Activated CD4-positive, alpha-beta memory T cell treated with anti-CD3 and anti-CD28 coated beads, Interleukin-2, amount 10 ng/mL, durations not matched to agents 7 days and 5 days (primary cell): ENCODE results near the gene RNU6-7. TPM values are rescaled to one million over a fixed set of nuclear protein-coding genes. Genes with fewer than 3 reads are reported as not detected.

Source experiments
- CTCF ChIA-PET: fragments of 350-600 bp; sonication (Branson Sonifier 250); formaldehyde crosslinking; loops from one replicate; lab custom pipeline; 2021; ENCODE audit warnings: antibody characterized with exemption, inconsistent platforms; lab: Charles Lee
- POLR2A ChIA-PET: fragments of 350-600 bp; sonication (Branson Sonifier 250); formaldehyde crosslinking; loops from one replicate; lab custom pipeline; 2021; ENCODE audit warnings: antibody characterized with exemption; lab: Charles Lee
- DNase-seq: peaks from one replicate; pipeline ENCODE4 v3.0.0-alpha.2; 2020
- H3K27ac Mint-ChIP-seq: one replicate; pipeline ENCODE4 v1.8.0; 2021; ENCODE audit warnings: mild to moderate bottlenecking, mixed read lengths
- H3K27me3 Mint-ChIP-seq: one replicate; pipeline ENCODE4 v1.8.0; 2021; ENCODE audit warnings: mixed read lengths
- H3K36me3 Mint-ChIP-seq: one replicate; pipeline ENCODE4 v1.8.0; 2021; ENCODE audit warnings: low read depth, mixed read lengths
- H3K4me1 Mint-ChIP-seq: one replicate; pipeline ENCODE4 v1.8.0; 2021; ENCODE audit warnings: mixed read lengths
- H3K4me3 Mint-ChIP-seq: one replicate; pipeline ENCODE4 v1.8.0; 2021; ENCODE audit warnings: mild to moderate bottlenecking, mixed read lengths
- H3K9me3 Mint-ChIP-seq: one replicate; pipeline ENCODE4 v1.8.0; 2021; ENCODE audit warnings: mixed read lengths
- total RNA-seq, 2 experiments: library from RNA; stranded (reverse); gene quantifications; one replicate each; pipeline ENCODE4 v1.2.3, GENCODE V29; 2021

RNU6-7 gene
- total RNA-seq, result not detected

DNA sequence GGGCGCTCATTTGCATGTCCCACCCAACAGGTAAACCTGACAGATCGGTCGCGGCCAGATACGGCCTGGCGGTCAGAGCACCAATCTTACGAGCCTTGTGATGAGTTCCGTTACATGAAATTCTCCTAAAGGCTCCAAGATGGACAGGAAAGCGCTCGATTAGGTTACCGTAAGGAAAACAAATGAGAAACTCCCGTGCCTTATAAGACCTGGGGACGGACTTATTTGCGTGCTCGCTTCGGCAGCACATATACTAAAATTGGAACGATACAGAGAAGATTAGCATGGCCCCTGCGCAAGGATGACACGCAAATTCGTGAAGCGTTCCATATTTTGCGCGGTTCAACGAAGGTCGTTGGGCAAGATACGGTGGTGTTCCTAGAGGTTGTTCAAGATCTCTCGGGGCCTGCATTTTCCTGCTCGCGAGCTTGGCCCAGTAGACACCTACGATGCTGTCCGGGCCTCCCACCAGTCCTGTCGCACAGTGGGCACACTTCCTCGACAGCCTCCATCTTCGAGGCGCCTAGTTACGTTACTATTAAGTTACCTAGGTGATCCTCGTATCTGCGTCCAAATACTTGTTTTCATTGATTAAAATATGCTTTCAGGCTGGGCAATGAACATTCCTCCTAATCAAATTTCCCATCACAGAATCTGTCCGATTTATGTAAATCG is at the start of gene RNU6-7:
Gene RNU6-7 (plus strand): TSS at position 230 of the 675 bp plus-strand sequence.
- Mint-ChIP-seq H3K9me3 (no peaks in the 10 kb centered on the region), H3K27me3 (peaks cover 12% of the 10 kb centered on the region), H3K36me3 (peaks cover 4% of the 10 kb centered on the region), H3K4me3 (peak within 1 kb of the TSS; percentile 77), H3K4me1 (peaks cover 44% of the 10 kb centered on the region), H3K27ac (peak within 1 kb of the TSS; percentile 87)
- DNase-seq, result peak; percentile 32
- CTCF ChIA-PET, result no interaction called here
- POLR2A ChIA-PET, result interaction anchor here (1.5 to 1.7 kb wide), 2 partner anchors 124 to 128 kb away, joined by 4 to 5 read pairs; no protein-coding TSS in a partner anchor

GRCh38 chr14:32166029-32166428 is 35.8 kb upstream of the RNU6-7 start:
- peaks cover 2% of the 10 kb centered on the region for H3K36me3 Mint-ChIP-seq
- no peak overlapping the region for H3K27ac Mint-ChIP-seq
- H3K9me3 Mint-ChIP-seq, result no peaks in the 10 kb centered on the region
- no peak for DNase-seq
- H3K27me3 Mint-ChIP-seq, result no peaks in the 10 kb centered on the region
- CTCF ChIA-PET, result no interaction called here
- POLR2A ChIA-PET, result no interaction called here
- no peak overlapping the region for H3K4me3 Mint-ChIP-seq
- no peaks in the 10 kb centered on the region for H3K4me1 Mint-ChIP-seq

- no peak for DNase-seq
- ChIA-PET CTCF (no interaction called here), POLR2A (no interaction called here)
- Mint-ChIP-seq H3K4me1 (no peaks in the 10 kb centered on the region), H3K27ac (no peak overlapping the region), H3K36me3 (no peaks in the 10 kb centered on the region), H3K9me3 (no peaks in the 10 kb centered on the region), H3K4me3 (no peak overlapping the region), H3K27me3 (no peaks in the 10 kb centered on the region)
Measured at GRCh38 chr14:32166924-32167323, 34.9 kb upstream of the RNU6-7 start.

GRCh38 chr14:32167907-32168306 is 33.9 kb upstream of the RNU6-7 start:
- ChIA-PET CTCF (no interaction called here), POLR2A (no interaction called here)
- H3K36me3 Mint-ChIP-seq, result no peaks in the 10 kb centered on the region
- H3K27me3 Mint-ChIP-seq, result no peaks in the 10 kb centered on the region
- no peaks in the 10 kb centered on the region for H3K4me1 Mint-ChIP-seq
- no peak overlapping the region for H3K27ac Mint-ChIP-seq
- no peak overlapping the region for H3K4me3 Mint-ChIP-seq
- no peaks in the 10 kb centered on the region for H3K9me3 Mint-ChIP-seq
- DNase-seq, result no peak

DNA sequence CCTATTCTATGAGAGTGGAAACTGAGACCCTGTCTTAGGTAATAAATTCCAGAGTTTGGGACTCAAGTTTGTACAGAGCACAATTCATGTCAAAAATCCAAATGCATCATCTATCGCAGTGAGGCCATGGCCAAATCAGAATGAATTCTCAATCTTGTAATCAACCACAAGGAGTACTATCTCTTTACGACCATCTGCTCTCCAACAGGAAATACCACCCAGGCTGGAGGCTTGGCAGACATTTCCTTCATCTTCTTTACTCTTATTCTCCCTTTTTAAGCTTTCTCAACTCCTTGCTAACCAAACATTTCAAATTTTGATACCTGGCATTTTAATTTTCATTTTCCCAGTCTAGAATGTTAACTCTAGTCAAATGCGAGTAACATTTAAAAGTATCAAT is 32.7 kb upstream of the RNU6-7 start:
- Mint-ChIP-seq H3K36me3 (no peaks in the 10 kb centered on the region), H3K4me1 (no peaks in the 10 kb centered on the region), H3K4me3 (no peak overlapping the region), H3K27me3 (no peaks in the 10 kb centered on the region), H3K27ac (no peak overlapping the region), H3K9me3 (no peaks in the 10 kb centered on the region)
- CTCF ChIA-PET, result no interaction called here
- DNase-seq, result no peak
- POLR2A ChIA-PET, result no interaction called here

- DNase-seq, result no peak
- H3K27me3 Mint-ChIP-seq, result no peaks in the 10 kb centered on the region
- no peaks in the 10 kb centered on the region for H3K36me3 Mint-ChIP-seq
- CTCF ChIA-PET, result no interaction called here
- no peaks in the 10 kb centered on the region for H3K4me1 Mint-ChIP-seq
- H3K4me3 Mint-ChIP-seq, result no peak overlapping the region
- no peaks in the 10 kb centered on the region for H3K9me3 Mint-ChIP-seq
- POLR2A ChIA-PET, result no interaction called here
- no peak overlapping the region for H3K27ac Mint-ChIP-seq
Measured at GRCh38 chr14:32171469-32171868, 30.4 kb upstream of the RNU6-7 start.

GRCh38 chr14:32183151-32184058 is 18.4 kb upstream of the RNU6-7 start:
- H3K27me3 Mint-ChIP-seq, result peaks cover 5% of the 10 kb centered on the region
- ChIA-PET POLR2A (no interaction called here), CTCF (interaction anchor here (1.3 kb wide), 1 partner anchor 110 kb away, joined by 3 read pairs; no protein-coding TSS in a partner anchor)
- H3K4me1 Mint-ChIP-seq, result peaks cover 3% of the 10 kb centered on the region
- H3K4me3 Mint-ChIP-seq, result no peak overlapping the region
- H3K36me3 Mint-ChIP-seq, result no peaks in the 10 kb centered on the region
- no peak overlapping the region for H3K27ac Mint-ChIP-seq
- peaks cover 15% of the 10 kb centered on the region for H3K9me3 Mint-ChIP-seq
- no peak for DNase-seq

DNA sequence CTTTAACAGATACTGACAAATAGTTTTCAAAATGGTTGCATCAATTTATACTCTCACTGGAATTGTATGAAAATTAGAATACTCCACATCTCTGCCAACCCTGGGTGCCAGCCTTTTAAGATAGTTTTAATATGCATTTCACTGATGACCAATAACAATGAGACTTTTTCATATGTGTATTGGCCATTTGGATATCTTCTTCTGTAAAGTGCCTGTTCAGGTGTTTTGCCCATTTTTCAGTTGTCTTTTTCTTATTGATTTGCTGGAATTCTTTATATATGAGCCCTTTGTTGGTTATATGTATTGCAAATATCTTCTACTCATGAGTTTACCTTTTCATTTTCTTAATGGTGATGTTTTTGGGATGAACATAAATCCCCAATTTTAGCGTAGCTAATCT is 16.7 kb upstream of the RNU6-7 start:
- peaks cover 11% of the 10 kb centered on the region for H3K9me3 Mint-ChIP-seq
- CTCF ChIA-PET, result interaction anchor here (1.3 kb wide), 1 partner anchor 112 kb away, joined by 3 read pairs; no protein-coding TSS in a partner anchor
- H3K36me3 Mint-ChIP-seq, result no peaks in the 10 kb centered on the region
- H3K27me3 Mint-ChIP-seq, result peaks cover 5% of the 10 kb centered on the region
- DNase-seq, result no peak
- no peak overlapping the region for H3K4me3 Mint-ChIP-seq
- no peak overlapping the region for H3K27ac Mint-ChIP-seq
- H3K4me1 Mint-ChIP-seq, result peaks cover 3% of the 10 kb centered on the region
- POLR2A ChIA-PET, result no interaction called here

DNA sequence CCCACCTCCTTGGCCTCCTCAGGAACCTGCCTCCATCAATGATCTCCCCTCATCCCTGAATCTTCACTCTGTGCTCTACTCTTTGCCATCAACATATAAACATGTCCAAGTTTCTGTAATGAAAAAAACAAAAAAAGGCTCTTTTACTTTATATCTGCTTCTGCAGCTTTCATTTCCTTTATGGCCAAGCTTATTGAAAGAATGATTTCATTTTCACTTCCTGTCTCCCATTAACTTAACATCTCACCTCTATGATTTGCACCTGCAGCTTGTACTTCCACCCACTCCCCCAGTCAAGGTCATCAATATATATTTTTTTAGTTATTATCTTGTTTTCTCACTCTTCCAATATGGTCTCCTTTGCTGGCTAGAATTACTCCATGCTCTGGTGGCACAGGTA is 15.6 kb upstream of the RNU6-7 start:
- CTCF ChIA-PET, result no interaction called here
- Mint-ChIP-seq H3K4me3 (no peak overlapping the region), H3K27ac (no peak overlapping the region), H3K4me1 (peaks cover 3% of the 10 kb centered on the region), H3K27me3 (no peaks in the 10 kb centered on the region), H3K36me3 (no peaks in the 10 kb centered on the region), H3K9me3 (peaks cover 9% of the 10 kb centered on the region)
- no peak for DNase-seq
- POLR2A ChIA-PET, result no interaction called here

DNA sequence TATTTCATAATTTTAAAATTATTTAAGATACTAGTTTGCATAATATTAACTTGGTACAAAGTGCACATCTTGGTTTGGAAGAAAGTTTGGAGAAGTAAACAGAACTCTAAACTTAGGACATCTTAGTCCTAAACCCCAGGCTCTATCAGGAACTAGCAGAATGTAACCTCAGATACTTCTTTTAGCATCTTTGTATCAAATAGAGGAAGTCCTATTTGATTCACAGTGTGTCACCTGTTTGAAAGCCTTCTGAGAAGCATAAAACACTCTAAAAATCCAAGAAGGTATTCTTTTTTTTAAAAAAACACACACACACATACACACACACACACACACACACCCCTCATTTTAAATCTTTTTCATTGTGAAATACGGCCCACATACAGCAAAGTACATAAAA is 12.0 kb upstream of the RNU6-7 start:
- POLR2A ChIA-PET, result no interaction called here
- Mint-ChIP-seq H3K4me3 (no peak overlapping the region), H3K36me3 (no peaks in the 10 kb centered on the region), H3K4me1 (peaks cover 5% of the 10 kb centered on the region), H3K27me3 (peaks cover 2% of the 10 kb centered on the region), H3K9me3 (peaks cover 9% of the 10 kb centered on the region), H3K27ac (no peak overlapping the region)
- CTCF ChIA-PET, result no interaction called here
- DNase-seq, result no peak

DNA sequence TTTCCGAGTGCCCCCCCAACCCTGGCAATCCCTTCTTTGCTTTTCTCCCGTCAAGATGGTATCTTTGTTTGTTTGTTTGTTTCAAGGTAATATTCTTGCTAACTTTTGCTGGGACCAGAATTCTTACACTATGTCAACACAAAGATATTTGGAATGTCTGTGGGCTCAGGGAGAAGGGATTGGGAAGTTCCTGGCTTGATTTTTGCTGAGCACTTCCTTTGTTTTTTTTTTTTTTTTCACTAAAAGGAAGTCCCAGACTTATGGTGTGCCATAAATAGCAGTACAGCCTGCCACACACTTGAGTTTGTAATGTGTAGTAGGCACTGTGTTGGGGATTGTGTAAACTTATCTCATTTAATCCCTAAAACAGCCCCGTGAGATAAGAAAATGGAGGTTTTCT is 11.2 kb upstream of the RNU6-7 start:
- peaks cover 2% of the 10 kb centered on the region for H3K27me3 Mint-ChIP-seq
- ChIA-PET CTCF (no interaction called here), POLR2A (no interaction called here)
- no peaks in the 10 kb centered on the region for H3K36me3 Mint-ChIP-seq
- no peak for DNase-seq
- peaks cover 4% of the 10 kb centered on the region for H3K9me3 Mint-ChIP-seq
- no peak overlapping the region for H3K4me3 Mint-ChIP-seq
- H3K4me1 Mint-ChIP-seq, result peaks cover 5% of the 10 kb centered on the region
- no peak overlapping the region for H3K27ac Mint-ChIP-seq

- H3K27ac Mint-ChIP-seq, result no peak overlapping the region
- no peak for DNase-seq
- no peaks in the 10 kb centered on the region for H3K9me3 Mint-ChIP-seq
- H3K27me3 Mint-ChIP-seq, result peaks cover 4% of the 10 kb centered on the region
- no peak overlapping the region for H3K4me3 Mint-ChIP-seq
- ChIA-PET CTCF (no interaction called here), POLR2A (no interaction called here)
- no peaks in the 10 kb centered on the region for H3K36me3 Mint-ChIP-seq
- peaks cover 2% of the 10 kb centered on the region for H3K4me1 Mint-ChIP-seq
Measured at GRCh38 chr14:32192712-32193373, 9.0 kb upstream of the RNU6-7 start.

GRCh38 chr14:32193532-32193931 is 8.3 kb upstream of the RNU6-7 start:
- no peak overlapping the region for H3K27ac Mint-ChIP-seq
- H3K9me3 Mint-ChIP-seq, result no peaks in the 10 kb centered on the region
- ChIA-PET CTCF (no interaction called here), POLR2A (no interaction called here)
- peaks cover 6% of the 10 kb centered on the region for H3K27me3 Mint-ChIP-seq
- no peak for DNase-seq
- no peaks in the 10 kb centered on the region for H3K36me3 Mint-ChIP-seq
- H3K4me3 Mint-ChIP-seq, result no peak overlapping the region
- H3K4me1 Mint-ChIP-seq, result peaks cover 2% of the 10 kb centered on the region
